Neural cell (in vitro differentiated cells): ENCODE measurements around the gene MRPS27.

Source experiments
- EP300 ChIP-seq: fragments of 450-650 bp; conservative IDR thresholded peaks from 2 replicates; pipeline ENCODE4 v1.6.1; 2014; ENCODE audit warnings: antibody characterized with exemption, mild to moderate bottlenecking, moderate library complexity; ENCODE audit not compliant: poor library complexity, severe bottlenecking
- EZH2 ChIP-seq: fragments of 200-600, 300-800 bp; shearing (Covaris generic), sonication (generic); IDR thresholded peaks from 2 replicates; pipeline ENCODE4 v1.6.1; 2014; ENCODE audit warnings: antibody characterized with exemption, low read length, borderline replicate concordance, mild to moderate bottlenecking; ENCODE audit not compliant: insufficient read depth, poor library complexity, severe bottlenecking
- MXI1 ChIP-seq: fragments of 450-650 bp; conservative IDR thresholded peaks from 2 replicates; pipeline ENCODE4 v1.6.1; 2014; ENCODE audit warnings: antibody characterized with exemption, mild to moderate bottlenecking; ENCODE audit not compliant: poor library complexity, severe bottlenecking
- POLR2AphosphoS5 ChIP-seq: IDR thresholded peaks from 2 replicates; pipeline ENCODE4 v1.6.1; 2012
- RAD21 ChIP-seq: fragments of 450-650 bp; conservative IDR thresholded peaks from 2 replicates; pipeline ENCODE4 v1.6.1; 2014; ENCODE audit warnings: antibody characterized with exemption, mild to moderate bottlenecking, moderate library complexity
- SMC3 ChIP-seq: fragments of 450-650 bp; conservative IDR thresholded peaks from 2 replicates; pipeline ENCODE4 v1.6.1; 2014; ENCODE audit warnings: antibody characterized with exemption, mild to moderate bottlenecking, moderate library complexity; ENCODE audit not compliant: poor library complexity
- TAF1 ChIP-seq: IDR thresholded peaks from 2 replicates; pipeline ENCODE4 v1.6.1; 2012; ENCODE audit warnings: low read depth
- TF ChIP-seq, protein P1 (sequence below): IDR thresholded peaks from 2 replicates; pipeline ENCODE4 v1.6.1; 2012; ENCODE audit warnings: borderline replicate concordance
- TF ChIP-seq, protein P2 (sequence below): fragments of 450-650 bp; IDR thresholded peaks from 2 replicates; pipeline ENCODE4 v1.5.1; 2014; ENCODE audit warnings: antibody characterized with exemption, mild to moderate bottlenecking, moderate library complexity; ENCODE audit not compliant: poor library complexity, severe bottlenecking

DNA sequence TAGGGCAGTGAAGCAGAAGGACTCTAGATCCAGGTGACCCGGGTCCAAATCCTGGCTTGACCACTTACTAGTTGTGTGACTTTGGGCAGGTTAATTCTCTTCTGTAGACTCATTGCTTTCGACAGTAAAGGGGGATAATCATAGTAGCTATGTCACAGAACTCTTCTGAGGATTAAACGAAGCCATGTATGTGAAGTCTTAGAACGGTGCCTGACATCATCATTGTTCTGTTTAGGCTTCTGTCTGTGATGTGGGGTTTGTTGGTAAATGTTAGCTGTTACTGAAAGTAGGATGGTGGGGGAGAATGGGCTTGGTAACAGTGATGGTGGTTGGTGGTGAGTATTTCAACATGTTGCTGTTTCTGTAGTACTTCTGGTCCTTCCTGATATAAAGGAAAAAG lies 139.1 kb downstream of the MRPS27 start:
- TF ChIP-seq, protein P1, sequence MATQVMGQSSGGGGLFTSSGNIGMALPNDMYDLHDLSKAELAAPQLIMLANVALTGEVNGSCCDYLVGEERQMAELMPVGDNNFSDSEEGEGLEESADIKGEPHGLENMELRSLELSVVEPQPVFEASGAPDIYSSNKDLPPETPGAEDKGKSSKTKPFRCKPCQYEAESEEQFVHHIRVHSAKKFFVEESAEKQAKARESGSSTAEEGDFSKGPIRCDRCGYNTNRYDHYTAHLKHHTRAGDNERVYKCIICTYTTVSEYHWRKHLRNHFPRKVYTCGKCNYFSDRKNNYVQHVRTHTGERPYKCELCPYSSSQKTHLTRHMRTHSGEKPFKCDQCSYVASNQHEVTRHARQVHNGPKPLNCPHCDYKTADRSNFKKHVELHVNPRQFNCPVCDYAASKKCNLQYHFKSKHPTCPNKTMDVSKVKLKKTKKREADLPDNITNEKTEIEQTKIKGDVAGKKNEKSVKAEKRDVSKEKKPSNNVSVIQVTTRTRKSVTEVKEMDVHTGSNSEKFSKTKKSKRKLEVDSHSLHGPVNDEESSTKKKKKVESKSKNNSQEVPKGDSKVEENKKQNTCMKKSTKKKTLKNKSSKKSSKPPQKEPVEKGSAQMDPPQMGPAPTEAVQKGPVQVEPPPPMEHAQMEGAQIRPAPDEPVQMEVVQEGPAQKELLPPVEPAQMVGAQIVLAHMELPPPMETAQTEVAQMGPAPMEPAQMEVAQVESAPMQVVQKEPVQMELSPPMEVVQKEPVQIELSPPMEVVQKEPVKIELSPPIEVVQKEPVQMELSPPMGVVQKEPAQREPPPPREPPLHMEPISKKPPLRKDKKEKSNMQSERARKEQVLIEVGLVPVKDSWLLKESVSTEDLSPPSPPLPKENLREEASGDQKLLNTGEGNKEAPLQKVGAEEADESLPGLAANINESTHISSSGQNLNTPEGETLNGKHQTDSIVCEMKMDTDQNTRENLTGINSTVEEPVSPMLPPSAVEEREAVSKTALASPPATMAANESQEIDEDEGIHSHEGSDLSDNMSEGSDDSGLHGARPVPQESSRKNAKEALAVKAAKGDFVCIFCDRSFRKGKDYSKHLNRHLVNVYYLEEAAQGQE, result no peak
- TF ChIP-seq POLR2AphosphoS5 (no peak), EZH2 (no peak), TAF1 (no peak), RAD21 (no peak), EP300 (no peak), SMC3 (no peak), MXI1 (no peak)
- TF ChIP-seq, protein P2, sequence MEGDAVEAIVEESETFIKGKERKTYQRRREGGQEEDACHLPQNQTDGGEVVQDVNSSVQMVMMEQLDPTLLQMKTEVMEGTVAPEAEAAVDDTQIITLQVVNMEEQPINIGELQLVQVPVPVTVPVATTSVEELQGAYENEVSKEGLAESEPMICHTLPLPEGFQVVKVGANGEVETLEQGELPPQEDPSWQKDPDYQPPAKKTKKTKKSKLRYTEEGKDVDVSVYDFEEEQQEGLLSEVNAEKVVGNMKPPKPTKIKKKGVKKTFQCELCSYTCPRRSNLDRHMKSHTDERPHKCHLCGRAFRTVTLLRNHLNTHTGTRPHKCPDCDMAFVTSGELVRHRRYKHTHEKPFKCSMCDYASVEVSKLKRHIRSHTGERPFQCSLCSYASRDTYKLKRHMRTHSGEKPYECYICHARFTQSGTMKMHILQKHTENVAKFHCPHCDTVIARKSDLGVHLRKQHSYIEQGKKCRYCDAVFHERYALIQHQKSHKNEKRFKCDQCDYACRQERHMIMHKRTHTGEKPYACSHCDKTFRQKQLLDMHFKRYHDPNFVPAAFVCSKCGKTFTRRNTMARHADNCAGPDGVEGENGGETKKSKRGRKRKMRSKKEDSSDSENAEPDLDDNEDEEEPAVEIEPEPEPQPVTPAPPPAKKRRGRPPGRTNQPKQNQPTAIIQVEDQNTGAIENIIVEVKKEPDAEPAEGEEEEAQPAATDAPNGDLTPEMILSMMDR, result no peak
